Stomach (tissue), 9 donors: ENCODE data around the gene NFIX. TPM values are rescaled to one million over a fixed set of nuclear protein-coding genes. Genes with fewer than 3 reads are reported as not detected.
A peak's percentile ranks its signal among the peaks of the same experiment; 100 is the strongest.

Source experiments
- DNase-seq, 2 donors: peaks; one replicate each; pipeline versions ENCODE4 v3.0.0 to v3.0.0-alpha.2; 2013 to 2019
- H3K27ac ChIP-seq, 5 donors: fragments of 200-600 bp in 4 of 5; sonication (generic) in 4 of 5; one replicate each; pipeline ENCODE4 v1.5.1; 2013 to 2019; ENCODE audit warnings: mild to moderate bottlenecking in 1 of 5, moderate library complexity in 1 of 5
- H3K27me3 ChIP-seq, 3 donors: fragments of 200-600 bp; sonication (generic); one replicate each; pipeline ENCODE4 v1.5.1; 2017 to 2019; ENCODE audit warnings: mixed run types in 1 of 3
- H3K36me3 ChIP-seq, 4 donors: fragments of 200-600 bp; sonication (generic); 1 replicate in 3 of 4; 2 replicates in 1 of 4; pipeline ENCODE4 v1.5.1; 2016 to 2019
- H3K4me1 ChIP-seq, 4 donors: fragments of 200-600 bp; sonication (generic); one replicate each; pipeline ENCODE4 v1.5.1; 2016 to 2019
- H3K4me3 ChIP-seq, 4 donors: fragments of 200-600 bp; sonication (generic) in 3 of 4; one replicate each; pipeline ENCODE4 v1.5.1; 2016 to 2019; ENCODE audit warnings: mild to moderate bottlenecking in 1 of 4
- H3K9me3 ChIP-seq, 4 donors: fragments of 200-600 bp; sonication (generic); one replicate each; pipeline ENCODE4 v1.5.1; 2016 to 2019
- CTCF ChIP-seq, 7 experiments: fragments of 450-650 bp in 4 of 7; fragments of 200-600 bp in 3 of 7; sonication (generic) in 3 of 7; IDR thresholded peaks; one replicate each; pipeline ENCODE4 v1.5.1; 2016 to 2019; ENCODE audit warnings: antibody characterized with exemption in 7 of 7, control low read depth in 2 of 7, mild to moderate bottlenecking in 1 of 7
- EP300 ChIP-seq: sonication (generic); formaldehyde crosslinking; IDR thresholded peaks from one replicate; pipeline ENCODE4 v1.6.1; 2017; ENCODE audit warnings: antibody characterized with exemption
- POLR2A ChIP-seq, 4 donors: fragments of 450-650 bp; IDR thresholded peaks; one replicate each; pipeline ENCODE4 v1.6.1; 2016; ENCODE audit warnings: antibody characterized with exemption in 4 of 4, control low read depth in 2 of 4, mild to moderate bottlenecking in 1 of 4, moderate library complexity in 1 of 4
- POLR2AphosphoS5 ChIP-seq, 3 donors: sonication (generic); formaldehyde crosslinking; IDR thresholded peaks; one replicate each; pipeline ENCODE4 v1.6.1; 2016; ENCODE audit warnings: antibody characterized with exemption in 3 of 3
- WGBS, 5 donors: extraction: QIAGEN DNeasy Blood & Tissue Kit in 3 of 5; methylation state at CpG; one replicate each; pipeline versions ENCODE4 v1.1.5 to v1.1.7; 2013 to 2018; 5-methylcytosine and 5-hydroxymethylcytosine counted together
- intact Hi-C: fragments of 100-400 bp; cut with DNase I; formaldehyde crosslinking; loops from one replicate; pipeline ENCODE4 v1.15.1; 2023; ENCODE audit warnings: low total_unique reads
- polyA plus RNA-seq, 3 donors: library from polyadenylated mRNA; stranded (reverse); fragments of 200-250 nt; gene quantifications; one replicate each; pipeline ENCODE4 v1.2.3, GENCODE V29; 2013
- total RNA-seq, 5 donors: library from RNA; depleted of rRNA; stranded (reverse); fragments of >200 nt; gene quantifications; one replicate each; pipeline versions ENCODE4 v1.1.0 to v1.2.3, GENCODE V29; 2014 to 2016
- donor health status: healthy with polysubstance abuse.
- donor health status: Bipolar disorder and iron deficiency.
- donor health status: healthy.

NFIX gene
- total and polyA plus RNA-seq, 8 donors, result 11.5 to 183 (median 37.6) TPM

DNA sequence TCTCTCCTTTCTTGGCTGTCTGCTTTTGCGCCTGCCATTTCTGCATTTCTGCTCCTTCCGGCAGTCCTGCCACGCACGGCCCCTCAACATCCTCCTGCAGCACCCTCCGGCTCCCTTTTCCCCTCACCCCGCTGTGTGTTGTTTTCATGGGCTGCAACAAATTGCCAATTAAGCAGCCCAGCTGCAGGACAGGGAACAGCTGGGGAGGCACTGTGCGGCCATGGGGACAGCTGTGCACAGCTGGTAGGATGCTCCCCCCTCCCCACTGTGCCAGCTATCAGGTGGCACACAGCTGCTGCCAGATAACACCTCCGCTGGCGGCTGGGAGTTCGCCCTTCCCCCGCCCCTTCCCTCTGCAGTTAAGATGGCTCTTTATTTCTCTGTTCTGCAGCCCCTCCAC, 82.0 kb downstream of the NFIX start:
- no peak for TF ChIP-seq EP300
- TF ChIP-seq POLR2AphosphoS5 (IDR thresholded peaks at IDR 0.05), result no peak
- TF ChIP-seq POLR2A (IDR thresholded peaks at IDR 0.05), result no peak
- no peak for TF ChIP-seq CTCF (IDR thresholded peaks at IDR 0.05)
- Histone ChIP-seq H3K4me3 (no peak overlapping the region), H3K27ac (peak overlapping the region in 3 of 5 donors; percentile 73 to 86 (median 81)), H3K36me3 (peaks cover 18 to 79% (median 56%) of the 10 kb centered on the region in 4 donors), H3K27me3 (no peaks in the 10 kb centered on the region), H3K4me1 (peaks cover 47 to 75% (median 58%) of the 10 kb centered on the region in 4 donors), H3K9me3 (no peaks in the 10 kb centered on the region)
- DNase-seq, result peak in 1 of 2 donors; percentile 66
- intact Hi-C loops, result no loop called here
- 45 to 56% (median 50%) methylated on average over 11 of the region's 11 CpGs for WGBS, 5 donors

GRCh38 chr19:13078381-13078780, 83.1 kb downstream of the NFIX start:
- peaks cover 47 to 80% (median 63%) of the 10 kb centered on the region in 4 donors for H3K4me1 ChIP-seq
- DNase-seq, result peak in 1 of 2 donors; percentile 52
- TF ChIP-seq POLR2AphosphoS5 (IDR thresholded peaks at IDR 0.05) (no peak), CTCF (IDR thresholded peaks at IDR 0.05) (no peak), POLR2A (IDR thresholded peaks at IDR 0.05) (no peak), EP300 (no peak)
- peak overlapping the region; percentile 70 to 86 (median 73) for H3K27ac ChIP-seq
- H3K36me3 ChIP-seq, result peaks cover 16 to 84% (median 62%) of the 10 kb centered on the region in 4 donors
- no peaks in the 10 kb centered on the region for H3K27me3 ChIP-seq
- H3K4me3 ChIP-seq, result peak overlapping the region in 1 of 4 donors; percentile 25
- H3K9me3 ChIP-seq, result no peaks in the 10 kb centered on the region
- intact Hi-C loops, result no loop called here
- WGBS, 5 donors, result 58 to 68% (median 62%) methylated on average over 9 to 10 of the region's 10 CpGs

GRCh38 chr19:13078897-13079541, 83.7 kb downstream of the NFIX start:
- H3K4me3 ChIP-seq, result peak overlapping the region in 1 of 4 donors; percentile 25
- 30 to 44% (median 36%) methylated on average over 9 to 12 of the region's 12 CpGs for WGBS, 5 donors
- H3K4me1 ChIP-seq, result peaks cover 47 to 77% (median 63%) of the 10 kb centered on the region in 4 donors
- peaks cover 10 to 84% (median 62%) of the 10 kb centered on the region in 4 donors for H3K36me3 ChIP-seq
- intact Hi-C loops, result no loop called here
- peak; percentile 77 for DNase-seq
- no peaks in the 10 kb centered on the region for H3K27me3 ChIP-seq
- peak overlapping the region; percentile 70 to 86 (median 73) for H3K27ac ChIP-seq
- TF ChIP-seq POLR2A (IDR thresholded peaks at IDR 0.05) (no peak), CTCF (IDR thresholded peaks at IDR 0.05) (no peak), POLR2AphosphoS5 (IDR thresholded peaks at IDR 0.05) (peak in 1 of 3 donors; percentile 4)
- no peaks in the 10 kb centered on the region for H3K9me3 ChIP-seq

DNA sequence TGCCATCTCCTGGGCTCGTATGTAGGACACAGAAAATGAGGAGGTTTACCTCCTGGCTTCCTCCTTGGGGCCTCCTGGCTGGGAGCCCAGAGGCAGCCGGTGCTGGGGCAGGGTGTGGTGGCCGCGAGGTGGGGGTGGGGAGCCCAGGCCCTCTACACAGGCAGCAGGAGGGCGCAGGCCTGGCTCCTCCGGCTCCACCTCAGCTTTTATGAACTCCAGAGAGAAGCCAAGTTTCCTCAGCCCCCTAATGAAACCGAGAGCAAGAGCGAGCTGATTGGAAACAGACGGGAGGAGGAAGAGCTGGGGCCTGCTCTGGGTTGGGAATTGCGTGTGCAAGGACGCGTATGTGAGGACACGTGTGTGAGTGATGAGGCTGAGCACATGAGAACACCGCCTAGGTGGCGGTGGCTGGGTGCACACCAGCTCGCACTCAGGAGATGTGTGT, 84.3 kb downstream of the NFIX start:
- Histone ChIP-seq H3K9me3 (no peaks in the 10 kb centered on the region), H3K27ac (peak overlapping the region; percentile 70 to 86 (median 73)), H3K4me1 (peaks cover 47 to 75% (median 62%) of the 10 kb centered on the region in 4 donors), H3K27me3 (no peaks in the 10 kb centered on the region), H3K36me3 (peaks cover 7 to 84% (median 61%) of the 10 kb centered on the region in 4 donors), H3K4me3 (no peak overlapping the region)
- DNase-seq, result peak; percentile 77 to 93
- intact Hi-C loops, result no loop called here
- WGBS, 5 donors, result 14 to 29% (median 26%) methylated on average over 12 to 16 of the region's 16 CpGs
- TF ChIP-seq EP300 (no peak), POLR2AphosphoS5 (IDR thresholded peaks at IDR 0.05) (peak in 1 of 3 donors; percentile 32), CTCF (IDR thresholded peaks at IDR 0.05) (peak in 1 of 7 experiments; percentile 9), POLR2A (IDR thresholded peaks at IDR 0.05) (no peak)
